ENCODE measurements around the gene LIPT2. TPM values are rescaled to one million over a fixed set of nuclear protein-coding genes. Genes with fewer than 3 reads are reported as not detected.

Gene LIPT2
- total and polyA plus RNA-seq, 2 of the 4 experiments (the other 2 are of a cell fraction) = 1.7 to 2.9 TPM

- Histone ChIP-seq H3K14ac (replicated peaks; ENCODE audit: low read depth, low read length) (no peak overlapping the region), H3K18ac (ENCODE audit: low read depth, low read length) (no peak overlapping the region), H3K9me3 (ENCODE audit: control insufficient read depth, insufficient read depth, low read length) (no peaks in the 10 kb centered on the region), H4K8ac (ENCODE audit: low read depth in 2 of 2, low read length in 2 of 2) (peak overlapping the region in 1 of 2 experiments; percentile 7; a peak in 1 of 4 replicates), H3K56ac (ENCODE audit: extremely low read depth, insufficient read depth, low read length) (no peak overlapping the region), H2BK120ac (ENCODE audit: low read depth, low read length) (no peak overlapping the region), H3K27me3 (ENCODE audit: control insufficient read depth, insufficient read depth, low read length) (peaks cover 17% of the 10 kb centered on the region), H2BK15ac (ENCODE audit: low read depth, low read length) (no peak overlapping the region), H3K4me2 (ENCODE audit: low read depth, low read length) (no peak overlapping the region), H2AK9ac (replicated peaks; ENCODE audit: low read depth, low read length, poor library complexity) (peak overlapping the region; percentile 33), H3K79me1 (ENCODE audit: low read depth in 1 of 2, low read length in 2 of 2) (no peaks in the 10 kb centered on the region), H3K27ac (ENCODE audit: insufficient read depth, low read length) (no peak overlapping the region), H2AK5ac (ENCODE audit: low read depth, low read length) (no peak overlapping the region), H4K91ac (ENCODE audit: insufficient read depth, low read depth, low read length) (no peak overlapping the region), H3K23ac (ENCODE audit: low read depth, low read length) (no peak overlapping the region), H2AFZ (replicated peaks; ENCODE audit: low read length, poor library complexity) (no peak overlapping the region), H4K20me1 (ENCODE audit: insufficient read depth, low read length) (no peaks in the 10 kb centered on the region), H4K5ac (ENCODE audit: low read depth, low read length) (no peak overlapping the region; the same call in 1 of the 2 replicates), H2BK20ac (ENCODE audit: low read depth, low read length) (no peak overlapping the region), H3K9me1 (ENCODE audit: insufficient read depth, low read length) (no peaks in the 10 kb centered on the region), H3K36me3 (ENCODE audit: control insufficient read depth, insufficient read depth, low read length) (no peaks in the 10 kb centered on the region), H3K4ac (ENCODE audit: low read depth, low read length) (no peak overlapping the region), H3K4me1 (ENCODE audit: control insufficient read depth, insufficient read depth, low read length) (peaks cover 4% of the 10 kb centered on the region; the same call in 1 of the 2 replicates), H3K4me3 (ENCODE audit: insufficient read depth, low read depth, low read length) (no peak overlapping the region), H3K9ac (ENCODE audit: low read depth, low read length) (no peak overlapping the region), H2BK5ac (ENCODE audit: low read depth, low read length, poor library complexity, severe bottlenecking) (no peak overlapping the region)
- no peak for TF ChIP-seq ELK1 (IDR thresholded peaks at IDR 0.05; ENCODE audit: borderline replicate concordance, low read depth, low read length)
- intact Hi-C loops (cut with micrococcal nuclease) = no loop called here
- POLR2A ChIA-PET (ENCODE audit: unreplicated experiment) = no interaction called here
- ATAC-seq (ENCODE audit: low read depth) (no peak), DNase-seq (no peak)
- dilution Hi-C loops (cut with HindIII; ENCODE audit: low sequenced_read_pairs, unreplicated experiment) = no loop called here
- in situ Hi-C loops (cut with MboI; ENCODE audit: low sequenced_read_pairs) = no loop called here
- BruUV-seq (replicated peaks) = no TSS peak
- CTCF ChIA-PET = no interaction called here
- no CpG with 5 or more reads among the region's 4 CpGs for WGBS, 2 experiments (ENCODE audit: extremely low coverage in 2 of 2, insufficient read length in 1 of 2)
These were observed 33.5 kb downstream of the LIPT2 start for GRCh38 chr11:74460065-74460464.

Data from IMR-90 (cell line).